ENCODE data around the gene PKP1.
"Not testable (repeated sequence)": the region's sequence is repeated elsewhere in the genome, so short reads cannot be mapped to it uniquely, and the experiment has no call there.

The PKP1 gene

GRCh38 chr1:201282931-201283829 lies at the start of gene PKP1:
Gene PKP1, plus strand, starts transcription at chr1:201283506. Its CDS starts 197 bp downstream, at chr1:201283703.
- in situ Hi-C loops (cut with MboI; ENCODE audit: low sequenced_read_pairs): no loop called here

- in situ Hi-C loops (cut with MboI; ENCODE audit: low sequenced_read_pairs): not testable (repeated sequence)
Measured at GRCh38 chr1:201239646-201240045, 43.7 kb upstream of the PKP1 start.

- in situ Hi-C loops (cut with MboI; ENCODE audit: low sequenced_read_pairs): no loop called here
Measured at GRCh38 chr1:201240171-201240570, 43.1 kb upstream of the PKP1 start.

- in situ Hi-C loops (cut with MboI; ENCODE audit: low sequenced_read_pairs): no loop called here
Measured at GRCh38 chr1:201241736-201242135, 41.6 kb upstream of the PKP1 start.

GRCh38 chr1:201245082-201245481 lies 38.2 kb upstream of the PKP1 start:
- in situ Hi-C loops (cut with MboI; ENCODE audit: low sequenced_read_pairs): no loop called here

- in situ Hi-C loops (cut with MboI; ENCODE audit: low sequenced_read_pairs): no loop called here
Measured at GRCh38 chr1:201248721-201249559, 34.4 kb upstream of the PKP1 start.

GRCh38 chr1:201250326-201251011 lies 32.8 kb upstream of the PKP1 start:
- in situ Hi-C loops (cut with MboI; ENCODE audit: low sequenced_read_pairs): no loop called here

- in situ Hi-C loops (cut with MboI; ENCODE audit: low sequenced_read_pairs): no loop called here
Measured at GRCh38 chr1:201251411-201251810, 31.9 kb upstream of the PKP1 start.

- in situ Hi-C loops (cut with MboI; ENCODE audit: low sequenced_read_pairs): no loop called here
Measured at GRCh38 chr1:201251851-201252430, 31.4 kb upstream of the PKP1 start.

GRCh38 chr1:201252944-201253371 lies 30.3 kb upstream of the PKP1 start:
- in situ Hi-C loops (cut with MboI; ENCODE audit: low sequenced_read_pairs): no loop called here

GRCh38 chr1:201253411-201253810 lies 29.9 kb upstream of the PKP1 start:
- in situ Hi-C loops (cut with MboI; ENCODE audit: low sequenced_read_pairs): no loop called here

GRCh38 chr1:201253906-201254624 lies 29.2 kb upstream of the PKP1 start:
- in situ Hi-C loops (cut with MboI; ENCODE audit: low sequenced_read_pairs): no loop called here

GRCh38 chr1:201254625-201255478 lies 28.5 kb upstream of the PKP1 start:
- in situ Hi-C loops (cut with MboI; ENCODE audit: low sequenced_read_pairs): no loop called here

GRCh38 chr1:201255479-201256362 lies 27.6 kb upstream of the PKP1 start:
- in situ Hi-C loops (cut with MboI; ENCODE audit: low sequenced_read_pairs): no loop called here

- in situ Hi-C loops (cut with MboI; ENCODE audit: low sequenced_read_pairs): not testable (repeated sequence)
Measured at GRCh38 chr1:201258132-201258531, 25.2 kb upstream of the PKP1 start.

- in situ Hi-C loops (cut with MboI; ENCODE audit: low sequenced_read_pairs): no loop called here
Measured at GRCh38 chr1:201258763-201259230, 24.5 kb upstream of the PKP1 start.

GRCh38 chr1:201259476-201260235 lies 23.6 kb upstream of the PKP1 start:
- in situ Hi-C loops (cut with MboI; ENCODE audit: low sequenced_read_pairs): no loop called here
